Lung (tissue), 12 donors: ENCODE measurements around the gene DROSHA. TPM values are rescaled to one million over a fixed set of nuclear protein-coding genes. Genes with fewer than 3 reads are reported as not detected.

Source experiments
- ATAC-seq: fragments of 200-7000 bp; cut with Tn5 transposase; one replicate; pipeline ENCODE4 v1.9.1; 2020; ENCODE audit warnings: moderate number of reproducible peaks; ENCODE audit not compliant: insufficient read depth, low FRiP score
- DNase-seq, 3 donors: peaks; one replicate each; pipeline ENCODE4 v3.0.0-alpha.2; 2013 to 2017
- H3K27ac ChIP-seq, 2 donors: one replicate each; pipeline ENCODE4 v1.5.1; 2013; ENCODE audit warnings: mild to moderate bottlenecking in 2 of 2, moderate library complexity in 2 of 2, control low read depth in 1 of 2, inconsistent platforms in 1 of 2, low read depth in 1 of 2, low read length in 1 of 2
- H3K27me3 ChIP-seq, 3 donors: one replicate each; pipeline ENCODE4 v1.5.1; 2013; ENCODE audit warnings: low read length in 2 of 3; ENCODE audit not compliant: control insufficient read depth in 3 of 3, insufficient read depth in 3 of 3
- H3K36me3 ChIP-seq, 4 donors: one replicate each; pipeline ENCODE4 v1.5.1; 2013; ENCODE audit warnings: low read length in 4 of 4, mild to moderate bottlenecking in 1 of 4, moderate library complexity in 1 of 4; ENCODE audit not compliant: control insufficient read depth in 4 of 4, insufficient read depth in 4 of 4
- H3K4me1 ChIP-seq, 5 donors: one replicate each; pipeline ENCODE4 v1.5.1; 2013; ENCODE audit warnings: low read length in 5 of 5, mild to moderate bottlenecking in 2 of 5, moderate library complexity in 1 of 5; ENCODE audit not compliant: control insufficient read depth in 5 of 5, insufficient read depth in 5 of 5
- H3K4me3 ChIP-seq: one replicate; pipeline ENCODE4 v1.5.1; 2013; ENCODE audit warnings: mild to moderate bottlenecking, control low read depth, moderate library complexity
- H3K9ac ChIP-seq, 2 donors: one replicate each; pipeline ENCODE4 v1.5.1; 2013; ENCODE audit warnings: low read length in 2 of 2, control low read depth in 1 of 2; ENCODE audit not compliant: insufficient read depth in 1 of 2
- H3K9me3 ChIP-seq, 4 donors: one replicate each; pipeline ENCODE4 v1.5.1; 2013; ENCODE audit warnings: low read length in 3 of 4, mild to moderate bottlenecking in 1 of 4, moderate library complexity in 1 of 4; ENCODE audit not compliant: control insufficient read depth in 4 of 4, insufficient read depth in 3 of 4
- CTCF ChIP-seq: IDR thresholded peaks from 2 replicates; pipeline ENCODE4 v1.5.1; 2012; ENCODE audit warnings: mild to moderate bottlenecking; ENCODE audit errors: control extremely low read depth, extremely low read depth
- WGBS, 2 donors: extraction: QIAGEN DNeasy Blood & Tissue Kit; methylation state at CpG; one replicate each; pipeline ENCODE4 v1.1.7; 2013; 5-methylcytosine and 5-hydroxymethylcytosine counted together
- polyA plus RNA-seq, 2 donors: library from polyadenylated mRNA; stranded (reverse); fragments of 200-250 nt; gene quantifications; one replicate each; pipeline ENCODE4 v1.2.1, GENCODE V29; 2013
- total RNA-seq, 2 donors: library from RNA; depleted of rRNA in 1 of 2; stranded (reverse); fragments of >200 nt in 1 of 2; gene quantifications; one replicate each; pipeline ENCODE4 v1.2.1, GENCODE V29; 2014 to 2021
- donor health status: control.
- donor health status: control.
- donor health status: Bipolar disorder and iron deficiency.
- donor health status: healthy.
- donor health status: DM: yes; HTN: yes; CAD: no.

Gene DROSHA
- total and polyA plus RNA-seq, 4 donors = 16.2 to 92.0 (median 49.9) TPM

DNA sequence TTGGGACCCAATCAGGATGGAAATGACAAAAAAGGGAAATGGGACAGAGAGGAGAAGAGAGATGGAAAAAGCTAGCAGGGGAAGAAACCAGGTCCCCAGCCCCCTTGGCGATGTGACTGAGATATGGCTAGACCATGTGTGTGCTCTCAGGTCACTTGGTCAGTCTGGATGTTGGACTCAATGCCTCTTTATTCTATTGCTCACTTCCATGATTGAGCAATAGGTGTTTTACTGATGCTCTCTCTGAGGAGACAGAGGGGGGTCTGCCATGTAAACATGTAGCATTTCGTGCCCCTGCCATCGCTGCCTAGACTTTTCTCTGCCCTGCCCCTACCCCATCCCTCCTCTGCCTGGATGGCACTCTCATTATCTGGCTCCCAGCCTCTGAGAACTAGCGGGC, 150.6 kb downstream of the DROSHA start:
- Histone ChIP-seq H3K9ac (no peak overlapping the region), H3K4me3 (no peak overlapping the region), H3K4me1 (no peaks in the 10 kb centered on the region), H3K27me3 (no peaks in the 10 kb centered on the region), H3K36me3 (no peaks in the 10 kb centered on the region), H3K9me3 (peaks cover 0 to 3% (median 0%) of the 10 kb centered on the region in 4 donors), H3K27ac (no peak overlapping the region)
- no peak for DNase-seq
- TF ChIP-seq CTCF = no peak
- WGBS, 2 donors = 76 to 81% methylated on average over 4 of the region's 4 CpGs
- ATAC-seq = no peak

DNA sequence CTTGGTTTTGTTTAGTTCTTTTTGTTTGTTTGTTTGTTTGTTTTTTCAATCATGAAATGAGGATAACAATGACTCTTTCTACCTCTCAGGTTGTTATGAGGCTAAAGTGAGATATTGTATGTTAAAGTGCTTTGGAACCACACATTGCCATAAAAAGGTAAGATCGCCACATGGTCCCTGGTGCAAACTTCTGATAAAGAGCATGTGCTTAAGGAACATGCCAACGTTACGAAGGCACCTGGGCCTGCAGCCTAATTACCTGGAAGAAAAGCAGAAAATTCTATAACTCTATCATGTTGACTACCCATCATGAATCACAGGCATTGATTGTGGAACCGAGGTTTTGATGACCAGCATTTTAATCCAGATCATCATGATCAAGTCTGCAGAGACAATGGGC, 151.8 kb downstream of the DROSHA start:
- 75 to 78% methylated on average over 4 of the region's 4 CpGs for WGBS, 2 donors
- Histone ChIP-seq H3K9me3 (peaks cover 0 to 3% (median 0%) of the 10 kb centered on the region in 4 donors), H3K4me3 (no peak overlapping the region), H3K4me1 (no peaks in the 10 kb centered on the region), H3K27me3 (no peaks in the 10 kb centered on the region), H3K27ac (no peak overlapping the region), H3K9ac (no peak overlapping the region), H3K36me3 (no peaks in the 10 kb centered on the region)
- ATAC-seq (no peak), DNase-seq (no peak)
- TF ChIP-seq CTCF = no peak

- ATAC-seq = no peak
- Histone ChIP-seq H3K36me3 (no peaks in the 10 kb centered on the region), H3K9ac (no peak overlapping the region), H3K9me3 (no peaks in the 10 kb centered on the region), H3K4me1 (no peaks in the 10 kb centered on the region), H3K4me3 (no peak overlapping the region), H3K27ac (no peak overlapping the region), H3K27me3 (no peaks in the 10 kb centered on the region)
- no peak for TF ChIP-seq CTCF
- no peak for DNase-seq
- 66 to 81% methylated on average over 7 of the region's 7 CpGs for WGBS, 2 donors
These were observed 153.1 kb downstream of the DROSHA start for GRCh38 chr5:31378838-31379237.

DNA sequence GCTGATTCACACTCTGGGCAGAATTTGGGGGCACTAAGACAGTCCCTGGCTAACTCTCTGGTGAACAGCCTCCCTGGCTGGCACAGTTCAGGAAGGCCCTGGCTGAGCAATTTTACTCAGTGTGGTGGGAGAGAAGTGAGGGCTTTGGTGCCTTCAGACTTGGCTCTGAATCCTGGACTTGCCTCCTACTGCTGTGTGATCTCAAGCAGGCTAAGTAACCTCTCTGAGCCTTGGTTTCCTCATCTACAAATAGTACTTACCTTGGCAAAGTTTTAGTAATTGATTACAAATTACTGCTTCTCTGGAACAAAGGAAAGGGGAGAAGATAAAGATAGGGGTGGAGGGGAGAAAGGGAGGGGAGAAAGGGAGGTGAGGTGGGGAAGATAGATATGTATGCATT, 153.8 kb downstream of the DROSHA start:
- Histone ChIP-seq H3K4me3 (no peak overlapping the region), H3K36me3 (no peaks in the 10 kb centered on the region), H3K4me1 (no peaks in the 10 kb centered on the region), H3K9me3 (no peaks in the 10 kb centered on the region), H3K9ac (no peak overlapping the region), H3K27ac (no peak overlapping the region), H3K27me3 (no peaks in the 10 kb centered on the region)
- TF ChIP-seq CTCF = no peak
- ATAC-seq (no peak), DNase-seq (no peak)
